K562 (cell line): ENCODE results near the gene FBXO10. TPM values are rescaled to one million over a fixed set of nuclear protein-coding genes. Genes with fewer than 3 reads are reported as not detected.

Experiments used
- ATAC-seq: fragments of 200-7000 bp; cut with Tn5 transposase; 3 replicates; pipeline ENCODE4 v1.9.1; 2020; ENCODE audit warnings: moderate library complexity
- BruUV-seq: library from RNA; stranded (reverse); fragments of 400-500 nt; replicated peaks from 2 replicates; lab custom pipeline; 2021; lab: Mats Ljungman, UMichigan
- CTCF ChIA-PET: fragments of 300-600 bp; formaldehyde crosslinking; extraction: SDS; loops from one replicate; lab custom pipeline; 2021; ENCODE audit warnings: low intra/inter-chr PET ratio; lab: Yijun Ruan, JAX
- POLR2A ChIA-PET: fragments of 300-600, 350-650 bp; sonication (Branson Sonifier 250); formaldehyde crosslinking; extraction: SDS; loops from one replicate; lab custom pipeline; 2021; ENCODE audit warnings: antibody characterized with exemption, inconsistent platforms; lab: Yijun Ruan, JAX
- DNase-seq, 4 experiments: peaks; one replicate each; pipeline versions ENCODE4 v3.0.0 to v3.0.0-alpha.2; 2011 to 2018; ENCODE audit warnings: low spot score in 3 of 4, mixed read lengths in 3 of 4; ENCODE audit errors: extremely low read depth in 1 of 4
- FAIRE-seq: peaks from 2 replicates; lab custom pipeline; 2011; peaks lifted over from hg19 to GRCh38; lab: Jason Lieb, UNC
- H2AFZ ChIP-seq: 2 replicates; pipeline ENCODE4 v1.6.0; 2011; ENCODE audit warnings: low read depth, low read length, control low read depth, inconsistent platforms
- H3K27ac ChIP-seq: fragments of 200-600 bp; 3 replicates; pipeline ENCODE4 v1.8.0; 2011; ENCODE audit warnings: low read depth, mild to moderate bottlenecking, control low read depth, inconsistent platforms, low read length, moderate library complexity, mixed read lengths; ENCODE audit errors: extremely low read depth
- H3K27me3 ChIP-seq, 2 experiments: fragments of 300-600 bp in 1 of 2; 2 replicates in 1 of 2; 3 replicates in 1 of 2; pipeline versions ENCODE4 v1.6.0 to v1.8.0; 2011; ENCODE audit warnings: inconsistent platforms in 2 of 2, low read length in 2 of 2, mild to moderate bottlenecking in 1 of 2, mixed read lengths in 1 of 2, moderate library complexity in 1 of 2; ENCODE audit not compliant: control insufficient read depth in 2 of 2, insufficient read depth in 2 of 2
- H3K36me3 ChIP-seq: fragments of 300-600 bp; 3 replicates; pipeline ENCODE4 v1.8.0; 2011; ENCODE audit warnings: mild to moderate bottlenecking, low read length, inconsistent platforms; ENCODE audit not compliant: control insufficient read depth, insufficient read depth
- H3K4me1 ChIP-seq, 2 experiments: fragments of 200-600 bp in 1 of 2; replicated peaks in 1 of 2; 2 replicates in 1 of 2; 3 replicates in 1 of 2; pipeline versions ENCODE4 v1.5.1 to v1.8.0; 2011; ENCODE audit warnings: inconsistent platforms in 2 of 2, low read length in 2 of 2, mild to moderate bottlenecking in 1 of 2, mixed read lengths in 1 of 2, moderate library complexity in 1 of 2; ENCODE audit not compliant: control insufficient read depth in 2 of 2, insufficient read depth in 2 of 2
- H3K4me2 ChIP-seq: 2 replicates; pipeline ENCODE4 v1.6.1; 2011; ENCODE audit warnings: low read length, control low read depth, inconsistent platforms, mixed read lengths; ENCODE audit not compliant: insufficient read depth
- H3K4me3 ChIP-seq: fragments of 200-600 bp; sonication (generic), shearing (Covaris generic); 2 replicates; pipeline ENCODE4 v1.5.1; 2016; ENCODE audit warnings: control low read depth, inconsistent platforms
- H3K79me2 ChIP-seq: fragments of 200-600 bp; 3 replicates; pipeline ENCODE4 v1.8.0; 2011; ENCODE audit warnings: low read length, inconsistent platforms; ENCODE audit not compliant: control insufficient read depth, insufficient read depth
- H3K9ac ChIP-seq, 2 experiments: 2 replicates each; pipeline versions ENCODE4 v1.6.0 to v1.6.1; 2011; ENCODE audit warnings: low read depth in 2 of 2, low read length in 2 of 2, control low read depth in 1 of 2, inconsistent platforms in 1 of 2, mild to moderate bottlenecking in 1 of 2, mixed read lengths in 1 of 2; ENCODE audit not compliant: insufficient read depth in 1 of 2
- H3K9me1 ChIP-seq: one replicate; pipeline ENCODE4 v1.6.0; 2011; ENCODE audit warnings: inconsistent platforms, mild to moderate bottlenecking, low read length, moderate library complexity; ENCODE audit not compliant: control insufficient read depth, insufficient read depth
- H3K9me3 ChIP-seq: replicated peaks from 2 replicates; pipeline ENCODE4 v1.5.1; 2011; ENCODE audit warnings: low read depth, low read length, inconsistent platforms; ENCODE audit not compliant: control insufficient read depth, insufficient read depth
- H4K20me1 ChIP-seq: replicated peaks from 2 replicates; pipeline ENCODE4 v1.6.1; 2011; ENCODE audit warnings: low read length, inconsistent platforms, mixed read lengths; ENCODE audit not compliant: control insufficient read depth, insufficient read depth
- ATF4 ChIP-seq: fragments of 450-650 bp; formaldehyde crosslinking; IDR thresholded peaks from 2 replicates; pipeline ENCODE4 v1.4.0; 2022; ENCODE audit warnings: mild to moderate bottlenecking, moderate library complexity
- BRF1 ChIP-seq: IDR thresholded peaks from 3 replicates; pipeline ENCODE4 v1.6.1; 2011; ENCODE audit warnings: borderline replicate concordance, mild to moderate bottlenecking; ENCODE audit not compliant: insufficient read length; ENCODE audit errors: extremely low read depth
- MAFF ChIP-seq: IDR thresholded peaks from 2 replicates; pipeline ENCODE4 v1.6.1; 2012; ENCODE audit warnings: low read length, improper control_type of control experiment
- SAFB ChIP-seq: fragments of 200-400 bp; formaldehyde crosslinking; IDR thresholded peaks from 2 replicates; pipeline ENCODE4 v1.6.1; 2017; ENCODE audit warnings: low read depth, low read length, borderline replicate concordance
- SMARCA4 ChIP-seq: fragments of 450-650 bp; IDR thresholded peaks from 2 replicates; pipeline ENCODE4 v1.6.1; 2016
- TBL1XR1 ChIP-seq, 2 experiments: IDR thresholded peaks; 2 replicates each; pipeline ENCODE4 v1.6.1; 2012; ENCODE audit warnings: improper control_type of control experiment in 2 of 2, low read length in 2 of 2, mild to moderate bottlenecking in 1 of 2
- YY1 ChIP-seq, 3 experiments: IDR thresholded peaks; 2 replicates each; pipeline ENCODE4 v1.6.1; 2011; ENCODE audit warnings: low read length in 2 of 3, mild to moderate bottlenecking in 2 of 3, moderate library complexity in 2 of 3, borderline replicate concordance in 1 of 3, control low read depth in 1 of 3, low read depth in 1 of 3; ENCODE audit not compliant: insufficient read depth in 3 of 3, insufficient replicate concordance in 2 of 3, control insufficient read depth in 1 of 3, insufficient read length in 1 of 3; ENCODE audit errors: extremely low read depth in 1 of 3
- ZBED1 ChIP-seq: IDR thresholded peaks from 2 replicates; pipeline ENCODE4 v1.6.1; 2014
- ZBTB40 ChIP-seq, 2 experiments: fragments of 450-650 bp in 1 of 2; sonication (generic) in 1 of 2; formaldehyde crosslinking in 1 of 2; IDR thresholded peaks; 2 replicates each; pipeline versions ENCODE4 v1.7.1 to v1.9.0; 2016 to 2022; ENCODE audit warnings: inconsistent platforms in 1 of 2, mild to moderate bottlenecking in 1 of 2, missing genetic modification reagents in 1 of 2
- ZKSCAN3 ChIP-seq: fragments of 250-450 bp; sonication (Bioruptor Pico); IDR thresholded peaks from 2 replicates; pipeline ENCODE4 v1.4.0; 2020
- ZNF316 ChIP-seq: fragments of 450-650 bp; IDR thresholded peaks from 2 replicates; pipeline ENCODE4 v1.6.1; 2016
- in situ Hi-C: fragments of 300-500 bp; cut with MboI; formaldehyde crosslinking; loops from 4 replicates; pipeline ENCODE4 v1.15.0; 2018; ENCODE audit warnings: inconsistent platforms, mixed read lengths
- intact Hi-C: fragments of 100-400 bp; cut with micrococcal nuclease; formaldehyde crosslinking; loops from 2 replicates; pipeline ENCODE4 v1.14.2; 2022
- polyA plus RNA-seq, 8 experiments: library from polyadenylated mRNA; depleted of rRNA in 4 of 8; stranded (reverse) in 5 of 8; unstranded in 3 of 8; fragments of >200 nt; fragmentation: Nextera tagmentation in 2 of 8; fragmentation: Illumina TruSeq in 1 of 8; extraction: Ambion mirVana in 2 of 8; extraction: Trizol in 1 of 8; gene quantifications; 2 replicates each; pipeline versions ENCODE4 v1.2.1 to v1.2.3, GENCODE V29; 2011 to 2014; ENCODE audit warnings: inconsistent platforms in 1 of 8, missing spikeins in 1 of 8
- total RNA-seq, 7 experiments: library from RNA; depleted of rRNA in 6 of 7; stranded (reverse); fragments of >200 nt in 6 of 7; fragmentation: Illumina TruSeq in 2 of 7; extraction: Trizol in 2 of 7; gene quantifications; 2 replicates each; pipeline versions ENCODE4 v1.2.1 to v1.2.3, GENCODE V29; 2011 to 2021; ENCODE audit warnings: low replicate concordance in 1 of 7

FBXO10 gene
- total and polyA plus RNA-seq, 9 of the 15 experiments (the other 6 are each of a cell fraction or from before 2014, with no cell fraction given) = 0.84 to 9.9 (median 6.0) TPM

- Histone ChIP-seq H2AFZ (no peak overlapping the region), H3K27ac (no peak overlapping the region), H3K9ac (no peak overlapping the region), H3K4me2 (no peak overlapping the region), H3K27me3 (no peaks in the 10 kb centered on the region), H3K4me3 (no peak overlapping the region), H3K79me2 (no peaks in the 10 kb centered on the region), H3K9me1 (no peaks in the 10 kb centered on the region), H3K4me1 (no peaks in the 10 kb centered on the region), H3K36me3 (no peaks in the 10 kb centered on the region), H3K9me3 (no peaks in the 10 kb centered on the region), H4K20me1 (peaks cover 3% of the 10 kb centered on the region; the same call in 1 of the 2 replicates)
- ATAC-seq = no peak
- POLR2A ChIA-PET = interaction anchor here (0.8 to 1.3 kb wide), 3 partner anchors 15 to 38 kb away, joined by 3 read pairs; no protein-coding TSS in a partner anchor
- FAIRE-seq = no peak
- in situ Hi-C loops = no loop called here
- no TSS peak for BruUV-seq
- DNase-seq = no peak
- intact Hi-C loops = no loop called here
- CTCF ChIA-PET = no interaction called here
- TF ChIP-seq MAFF (peak; percentile 34; the same call in 1 of the 2 replicates), ZBED1 (no peak), SAFB (no peak), BRF1 (no peak), ATF4 (CRISPR knock-in tag) (no peak), ZNF316 (peak; percentile 85), ZBTB40 (IDR thresholded peaks at IDR 0.05) (no peak), ZBTB40 (CRISPR knock-in tag; IDR thresholded peaks at IDR 0.05) (no peak), SMARCA4 (no peak), TBL1XR1 (IDR thresholded peaks at IDR 0.05; ENCODE audit: low read length in 2 of 2) (no peak), ZKSCAN3 (CRISPR knock-in tag) (no peak), YY1 (IDR thresholded peaks at IDR 0.05; ENCODE audit: borderline replicate concordance in 1 of 3, control insufficient read depth in 1 of 3, extremely low read depth in 1 of 3, insufficient read depth in 3 of 3, insufficient read length in 1 of 3, insufficient replicate concordance in 2 of 3, low read depth in 1 of 3, low read length in 2 of 3) (no peak)
Measured at GRCh38 chr9:37549527-37549926, 26.7 kb downstream of the FBXO10 start.
